Right forelimb (tissue), 1 donor: ENCODE results near the gene PDE7B.
A peak's percentile ranks its signal among the peaks of the same experiment; 100 is the strongest.
"Not testable (repeated sequence)": the region's sequence is repeated elsewhere in the genome, so short reads cannot be mapped to it uniquely, and the experiment has no call there.

ENCODE experiments used
- DNase-seq: peaks from one replicate; pipeline ENCODE4 v3.0.0-alpha.2; 2018

Gene PDE7B

GRCh38 chr6:136208783-136209182 lies 357.3 kb downstream of the PDE7B start:
- no peak for DNase-seq

- no peak for DNase-seq
These were observed 358.0 kb downstream of the PDE7B start for GRCh38 chr6:136209496-136209895.

- DNase-seq: no peak
These were observed 359.1 kb downstream of the PDE7B start for GRCh38 chr6:136210398-136211165.

GRCh38 chr6:136212608-136213007 lies 361.1 kb downstream of the PDE7B start:
- DNase-seq: no peak

- DNase-seq: no peak
These were observed 361.6 kb downstream of the PDE7B start for GRCh38 chr6:136213012-136213539.

GRCh38 chr6:136213853-136214252 lies 362.4 kb downstream of the PDE7B start:
- no peak for DNase-seq

- no peak for DNase-seq
These were observed 365.3 kb downstream of the PDE7B start for GRCh38 chr6:136216503-136217401.

GRCh38 chr6:136224974-136225373 lies 373.5 kb downstream of the PDE7B start:
- not testable (repeated sequence) for DNase-seq

GRCh38 chr6:136225496-136225895 lies 374.0 kb downstream of the PDE7B start:
- DNase-seq: no peak

GRCh38 chr6:136226027-136226673 lies 374.6 kb downstream of the PDE7B start:
- DNase-seq: peak; percentile 75

GRCh38 chr6:136226674-136227377 lies 375.3 kb downstream of the PDE7B start:
- no peak for DNase-seq

- no peak for DNase-seq
These were observed 377.3 kb downstream of the PDE7B start for GRCh38 chr6:136228814-136229213.

- DNase-seq: no peak
These were observed 378.8 kb downstream of the PDE7B start for GRCh38 chr6:136230219-136230853.

GRCh38 chr6:136232701-136233100 lies 381.2 kb downstream of the PDE7B start:
- no peak for DNase-seq

- DNase-seq: no peak
These were observed 383.7 kb downstream of the PDE7B start for GRCh38 chr6:136235233-136235564.

GRCh38 chr6:136236466-136237293 lies 385.2 kb downstream of the PDE7B start:
- no peak for DNase-seq

GRCh38 chr6:136244061-136244616 lies 392.6 kb downstream of the PDE7B start:
- no peak for DNase-seq
